Fibroblast of skin of right quadriceps (primary cell): ENCODE measurements around the gene DEFB108B.
"Not testable (repeated sequence)": the region's sequence is repeated elsewhere in the genome, so short reads cannot be mapped to it uniquely, and the experiment has no call there.

Experiments used
- DNase-seq: peaks from one replicate; pipeline ENCODE4 v3.0.0-alpha.2; 2013

Gene DEFB108B

GRCh38 chr11:71832811-71833210 lies at the start of gene DEFB108B:
Gene DEFB108B (plus strand): TSS chr11:71833200. CDS start chr11:71833200, 0 bp downstream.
- not testable (repeated sequence) for DNase-seq

- peak; percentile 86 for DNase-seq
Measured at GRCh38 chr11:71786114-71786847, 46.7 kb upstream of the DEFB108B start.

DNA sequence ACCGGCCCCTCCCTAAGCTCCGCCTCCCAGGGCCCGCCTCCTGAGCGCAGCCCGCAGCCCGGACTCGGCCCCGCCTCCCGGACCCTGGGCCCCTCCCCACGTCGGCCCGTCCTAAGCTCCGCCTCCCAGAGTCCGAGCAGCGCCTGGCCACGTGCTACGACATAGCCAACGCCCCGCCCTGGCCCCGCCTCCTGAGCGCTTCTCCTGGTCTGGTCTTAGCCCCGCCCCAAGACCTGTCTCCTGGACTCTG lies 46.2 kb upstream of the DEFB108B start:
- DNase-seq = not testable (repeated sequence)

- DNase-seq = peak; percentile 99
Measured at GRCh38 chr11:71787098-71787823, 45.7 kb upstream of the DEFB108B start.

DNA sequence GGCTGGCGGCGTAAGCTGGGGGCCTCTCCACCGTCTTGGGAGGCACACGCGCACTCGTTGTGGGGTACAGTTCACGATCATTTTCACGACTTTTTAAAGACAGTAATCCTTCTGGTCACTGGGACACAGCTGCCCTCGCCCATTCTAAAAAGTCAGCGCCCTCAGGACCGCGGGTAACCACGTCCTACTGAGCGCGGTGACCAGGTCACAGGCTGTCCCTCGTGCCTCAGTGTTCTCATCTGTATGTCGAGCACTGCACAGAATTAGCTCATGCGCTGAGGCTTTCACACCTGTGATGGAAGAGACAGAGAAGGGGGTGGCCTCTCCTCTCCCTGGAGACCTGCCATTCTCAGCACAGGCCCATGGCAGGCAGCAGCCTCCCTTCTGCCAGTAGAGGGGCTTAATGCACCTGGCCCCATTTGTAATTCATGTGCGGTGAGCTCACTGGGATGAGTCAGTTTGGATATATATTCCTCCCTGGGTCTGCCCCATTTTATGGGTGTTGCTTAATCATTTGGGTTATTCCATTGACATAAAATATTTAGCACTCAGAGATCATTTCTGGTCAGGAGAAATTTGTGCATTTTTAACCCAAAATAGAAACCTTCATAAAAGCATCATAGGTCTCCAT lies 45.1 kb upstream of the DEFB108B start:
- peak; percentile 83 for DNase-seq

DNA sequence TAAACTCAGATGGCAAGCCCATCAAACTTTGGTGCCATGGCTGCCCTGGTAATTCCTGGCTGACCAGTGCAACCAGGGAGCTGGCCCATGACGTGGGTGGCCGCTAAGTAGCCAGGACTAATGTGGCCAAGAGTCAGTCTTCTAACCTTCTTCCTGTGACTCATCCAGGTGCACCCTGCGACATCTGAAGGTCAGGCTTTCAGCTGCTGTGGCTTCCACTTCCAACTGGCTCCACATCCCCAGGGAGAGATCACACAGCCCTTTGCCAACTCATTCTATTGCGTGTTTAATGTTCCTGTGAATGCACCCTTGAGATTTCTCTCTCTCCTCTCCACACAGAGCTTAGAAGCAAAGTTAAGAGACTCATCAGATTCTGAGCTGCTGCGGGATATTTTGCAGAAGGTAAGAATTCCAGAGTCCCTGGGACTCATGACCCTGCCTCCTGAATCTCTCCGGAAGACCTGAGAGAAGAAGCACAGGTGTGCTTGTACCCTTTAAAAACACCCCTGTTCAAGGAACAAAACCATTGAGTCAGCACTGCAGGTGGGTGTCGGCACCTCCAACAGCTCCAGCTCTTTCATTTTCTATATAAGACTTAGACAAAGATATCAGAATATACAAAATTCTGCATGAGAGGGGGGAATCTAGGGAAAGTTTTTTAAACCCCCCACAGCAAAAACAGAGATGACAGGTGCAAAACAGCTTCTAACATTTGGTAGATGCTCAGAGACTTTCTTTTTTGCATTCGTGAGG lies 43.4 kb upstream of the DEFB108B start:
- DNase-seq = peak; percentile 24

DNA sequence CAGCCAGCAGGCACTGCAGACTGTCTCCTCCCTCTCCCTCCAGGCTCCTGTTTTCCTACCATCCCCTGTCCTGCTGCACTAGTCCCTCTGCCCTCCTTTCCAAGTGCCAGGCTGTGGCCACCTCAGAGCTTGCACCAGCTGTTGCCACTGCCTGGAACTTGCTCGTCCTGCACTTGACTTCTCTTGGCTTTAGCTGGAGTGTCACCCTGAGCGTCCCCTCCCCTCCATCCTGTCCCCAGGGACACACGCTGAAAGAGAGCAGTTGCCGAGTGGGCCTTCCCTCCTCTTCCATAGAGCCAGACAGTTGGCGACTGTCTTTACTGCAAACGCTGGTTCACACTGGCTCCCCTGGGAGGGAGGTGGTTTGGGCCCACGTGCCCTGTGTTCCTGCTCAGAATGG lies 41.9 kb upstream of the DEFB108B start:
- DNase-seq = not testable (repeated sequence)

GRCh38 chr11:71792621-71793235 lies 40.3 kb upstream of the DEFB108B start:
- peak; percentile 20 for DNase-seq

- peak; percentile 85 for DNase-seq
Measured at GRCh38 chr11:71794386-71795040, 38.5 kb upstream of the DEFB108B start.

DNA sequence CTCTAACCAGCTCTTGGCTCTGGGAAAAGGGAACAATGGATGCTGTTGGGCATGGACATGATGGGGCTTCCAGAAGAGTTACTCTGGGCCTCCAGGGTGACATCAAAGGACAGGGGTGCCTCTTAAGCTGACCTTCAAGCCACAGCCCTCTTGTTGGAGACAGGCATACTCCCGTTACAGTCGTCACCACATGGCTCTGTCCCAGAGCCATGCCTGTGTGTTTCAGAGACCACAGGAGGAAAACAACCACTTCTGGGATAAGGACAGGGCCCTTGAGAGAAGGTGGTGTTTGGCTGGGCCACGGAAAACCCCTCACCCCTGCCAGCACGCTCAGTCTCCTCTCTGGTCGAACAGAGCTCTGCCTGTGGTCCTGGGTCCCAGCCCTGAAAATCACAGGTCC lies 37.8 kb upstream of the DEFB108B start:
- not testable (repeated sequence) for DNase-seq

DNA sequence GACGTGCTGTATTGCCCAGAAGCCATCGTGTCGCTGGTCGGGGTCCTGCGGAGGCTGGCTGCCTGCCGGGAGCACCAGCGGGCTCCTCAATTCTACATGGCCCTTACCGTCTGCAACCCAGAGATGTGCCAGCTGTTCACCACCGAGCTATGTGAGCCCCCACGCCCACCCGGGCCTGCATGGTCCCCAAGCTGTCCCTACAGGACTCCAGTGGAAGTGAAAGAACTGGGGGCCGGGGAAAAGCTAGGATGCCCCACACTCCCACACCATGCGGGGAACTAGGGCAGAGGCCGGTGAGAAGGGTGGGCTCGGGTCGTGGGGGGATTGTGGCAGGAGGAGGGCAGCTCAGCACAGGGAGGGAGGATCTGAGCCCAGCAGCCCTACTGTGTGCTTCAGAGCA lies 37.0 kb upstream of the DEFB108B start:
- DNase-seq = not testable (repeated sequence)

GRCh38 chr11:71796781-71797180 lies 36.2 kb upstream of the DEFB108B start:
- not testable (repeated sequence) for DNase-seq

GRCh38 chr11:71799556-71800128 lies 33.4 kb upstream of the DEFB108B start:
- peak; percentile 59 for DNase-seq

- DNase-seq = peak; percentile 52
Measured at GRCh38 chr11:71800335-71800953, 32.6 kb upstream of the DEFB108B start.

DNA sequence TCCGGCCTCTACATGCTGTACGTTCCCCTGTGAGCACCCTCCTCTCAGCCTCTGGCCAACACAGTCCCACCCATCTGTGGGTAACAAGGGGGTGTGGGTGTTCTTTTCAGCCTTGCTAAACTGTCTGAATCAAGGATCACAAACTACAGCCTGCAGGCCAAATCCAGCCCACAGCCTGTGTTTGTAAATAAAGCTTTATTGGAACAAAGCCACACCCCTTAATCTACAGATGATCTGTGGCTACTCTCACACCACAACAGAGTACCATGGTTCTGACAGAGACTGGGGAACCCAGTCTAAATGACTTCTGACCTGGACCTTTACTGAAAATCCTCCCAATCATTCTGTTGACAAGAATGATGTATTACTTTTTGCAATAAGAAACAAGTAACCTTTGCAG lies 32.0 kb upstream of the DEFB108B start:
- not testable (repeated sequence) for DNase-seq

DNA sequence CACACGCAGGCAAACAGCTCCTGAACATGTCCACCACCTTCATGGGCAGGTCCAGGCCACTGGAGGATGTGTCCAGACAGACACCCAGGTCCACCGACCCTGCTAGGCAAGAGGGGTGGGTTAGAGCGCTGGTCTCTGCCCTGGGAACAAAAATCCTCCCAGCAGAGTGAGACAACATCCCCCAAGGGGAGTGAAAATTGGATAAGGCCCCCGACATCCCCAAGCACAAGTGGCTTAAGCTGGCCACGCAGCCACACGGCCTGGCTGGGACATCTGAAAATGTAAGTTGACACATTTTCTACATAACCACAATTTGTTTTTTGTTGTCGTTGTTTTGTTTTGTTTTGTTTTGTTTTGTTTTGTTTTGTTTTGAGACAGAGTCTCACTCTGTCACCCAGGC lies 30.1 kb upstream of the DEFB108B start:
- DNase-seq = not testable (repeated sequence)

- DNase-seq = not testable (repeated sequence)
Measured at GRCh38 chr11:71804158-71804947, 28.6 kb upstream of the DEFB108B start.

DNA sequence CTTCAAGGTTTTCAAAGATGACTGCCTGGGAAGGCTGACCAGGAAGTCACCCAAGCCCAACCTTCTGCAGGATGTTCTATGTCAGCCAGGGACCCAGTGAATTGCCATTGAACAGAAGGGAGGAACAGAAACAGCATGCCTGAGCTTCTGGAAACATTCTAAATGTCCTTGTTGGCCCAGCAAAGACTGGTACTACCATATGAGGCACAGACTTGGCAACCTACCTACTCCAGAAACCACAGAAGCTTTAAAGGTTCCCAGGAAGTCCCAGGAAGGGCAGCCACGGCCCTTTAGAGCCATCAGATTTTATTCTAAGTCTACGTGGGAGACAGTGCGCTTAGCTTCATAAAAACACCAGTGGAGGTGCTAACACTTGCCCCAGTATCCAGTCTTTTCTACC lies 20.5 kb upstream of the DEFB108B start:
- not testable (repeated sequence) for DNase-seq

- peak; percentile 75 for DNase-seq
Measured at GRCh38 chr11:71813481-71814355, 19.3 kb upstream of the DEFB108B start.
